A673 (cell line): ENCODE measurements around the gene OR51V1.

Experiments used
- EZH2 ChIP-seq: fragments of 200-600 bp; sonication (generic); IDR thresholded peaks from 2 replicates; pipeline ENCODE4 v1.6.1; 2017; ENCODE audit warnings: borderline replicate concordance, low read depth, mild to moderate bottlenecking, mixed read lengths, antibody characterized with exemption, low read length; ENCODE audit not compliant: poor library complexity, severe bottlenecking
- TF ChIP-seq, protein P1 (sequence below): fragments of 300-800, 200-600 bp; sonication (generic); conservative IDR thresholded peaks from 2 replicates; pipeline ENCODE4 v1.5.1; 2017; ENCODE audit warnings: low read depth, mild to moderate bottlenecking, antibody characterized with exemption, low read length, moderate library complexity, mixed read lengths

DNA sequence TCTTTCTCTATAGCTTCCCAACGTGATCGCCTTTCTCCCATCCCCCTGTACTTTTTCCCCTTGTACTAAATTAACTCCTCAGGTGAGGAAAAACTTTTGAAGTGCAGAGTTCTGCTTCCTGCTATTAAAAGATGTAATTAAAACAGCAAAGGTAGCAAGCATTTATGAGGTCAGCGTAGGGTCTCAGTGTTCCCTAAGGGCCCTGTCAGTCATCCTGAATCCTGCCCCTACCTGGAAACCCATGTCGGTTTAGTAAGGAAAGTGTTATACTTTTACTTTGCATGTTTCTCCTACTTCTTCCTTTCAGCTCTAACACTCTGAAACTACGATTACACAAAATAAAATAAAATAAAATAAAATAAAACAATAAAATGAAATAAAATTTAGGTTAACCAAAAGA is 27.6 kb upstream of the OR51V1 start:
- TF ChIP-seq, protein P1, sequence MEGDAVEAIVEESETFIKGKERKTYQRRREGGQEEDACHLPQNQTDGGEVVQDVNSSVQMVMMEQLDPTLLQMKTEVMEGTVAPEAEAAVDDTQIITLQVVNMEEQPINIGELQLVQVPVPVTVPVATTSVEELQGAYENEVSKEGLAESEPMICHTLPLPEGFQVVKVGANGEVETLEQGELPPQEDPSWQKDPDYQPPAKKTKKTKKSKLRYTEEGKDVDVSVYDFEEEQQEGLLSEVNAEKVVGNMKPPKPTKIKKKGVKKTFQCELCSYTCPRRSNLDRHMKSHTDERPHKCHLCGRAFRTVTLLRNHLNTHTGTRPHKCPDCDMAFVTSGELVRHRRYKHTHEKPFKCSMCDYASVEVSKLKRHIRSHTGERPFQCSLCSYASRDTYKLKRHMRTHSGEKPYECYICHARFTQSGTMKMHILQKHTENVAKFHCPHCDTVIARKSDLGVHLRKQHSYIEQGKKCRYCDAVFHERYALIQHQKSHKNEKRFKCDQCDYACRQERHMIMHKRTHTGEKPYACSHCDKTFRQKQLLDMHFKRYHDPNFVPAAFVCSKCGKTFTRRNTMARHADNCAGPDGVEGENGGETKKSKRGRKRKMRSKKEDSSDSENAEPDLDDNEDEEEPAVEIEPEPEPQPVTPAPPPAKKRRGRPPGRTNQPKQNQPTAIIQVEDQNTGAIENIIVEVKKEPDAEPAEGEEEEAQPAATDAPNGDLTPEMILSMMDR, result no peak
- TF ChIP-seq EZH2, result no peak
